Measurements from ENCODE around the gene ASIC3. TPM values are rescaled to one million over a fixed set of nuclear protein-coding genes. Genes with fewer than 3 reads are reported as not detected.
"Not testable (repeated sequence)": the region's sequence is repeated elsewhere in the genome, so short reads cannot be mapped to it uniquely, and the experiment has no call there.

Gene ASIC3
- total RNA-seq, 6 experiments from 2014 or later, result 0.53 to 1.2 (median 1.2) TPM

DNA sequence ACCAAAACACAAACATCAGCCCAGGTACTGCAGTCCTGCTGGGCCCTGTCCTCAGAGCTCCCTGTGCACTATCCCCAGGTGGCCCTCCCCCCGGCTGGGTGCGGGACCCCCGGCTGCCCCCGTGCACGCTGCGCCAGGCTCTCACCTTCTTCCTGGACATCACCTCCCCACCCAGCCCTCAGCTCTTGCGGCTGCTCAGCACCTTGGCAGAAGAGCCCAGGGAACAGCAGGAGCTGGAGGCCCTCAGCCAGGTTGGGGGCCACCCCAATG is 38.4 kb upstream of the ASIC3 start:
- peaks cover 0 to 10% (median 0%) of the 10 kb centered on the region in 4 donors for H3K4me1 ChIP-seq
- no peak for TF ChIP-seq POLR2A (IDR thresholded peaks at IDR 0.05)
- H3K4me3 ChIP-seq, result no peak overlapping the region
- H3K9me3 ChIP-seq, result no peaks in the 10 kb centered on the region
- H3K27ac ChIP-seq, result no peak overlapping the region
- no peak for ATAC-seq
- DNase-seq, result no peak
- H3K36me3 ChIP-seq, result no peaks in the 10 kb centered on the region
- intact Hi-C loops (cut with DNase I), result no loop called here
- peaks cover 0 to 4% of the 10 kb centered on the region in 2 donors for H3K27me3 ChIP-seq
- WGBS (ENCODE audit: insufficient coverage, low coverage, low lambda C conversion rate, missing lambda C conversion rate), result no CpG with 5 or more reads among the region's 7 CpGs

- no peaks in the 10 kb centered on the region for H3K9me3 ChIP-seq
- intact Hi-C loops (cut with DNase I), result no loop called here
- H3K36me3 ChIP-seq, result no peaks in the 10 kb centered on the region
- H3K4me3 ChIP-seq, result no peak overlapping the region
- H3K27me3 ChIP-seq, result peaks cover 0 to 4% of the 10 kb centered on the region in 2 donors
- DNase-seq, result no peak
- H3K27ac ChIP-seq, result no peak overlapping the region
- WGBS (ENCODE audit: insufficient coverage, low coverage, low lambda C conversion rate, missing lambda C conversion rate), result 20% methylated on average over 6 of the region's 18 CpGs
- no peak for TF ChIP-seq POLR2A (IDR thresholded peaks at IDR 0.05)
- no peak for TF ChIP-seq CTCF (IDR thresholded peaks at IDR 0.05)
- peaks cover 0 to 10% (median 0%) of the 10 kb centered on the region in 4 donors for H3K4me1 ChIP-seq
- ATAC-seq, result peak in 2 of 4 donors; percentile 5 to 8
Observed at GRCh38 chr7:151010307-151011096, 37.8 kb upstream of the ASIC3 start.

- TF ChIP-seq CTCF (IDR thresholded peaks at IDR 0.05), result no peak
- no peak for TF ChIP-seq POLR2A (IDR thresholded peaks at IDR 0.05)
- no peak overlapping the region for H3K27ac ChIP-seq
- ATAC-seq, result no peak
- H3K27me3 ChIP-seq, result peaks cover 0 to 4% of the 10 kb centered on the region in 2 donors
- intact Hi-C loops (cut with DNase I), result no loop called here
- H3K4me3 ChIP-seq, result no peak overlapping the region
- H3K4me1 ChIP-seq, result peaks cover 0 to 10% (median 0%) of the 10 kb centered on the region in 4 donors
- no peak for DNase-seq
- no peaks in the 10 kb centered on the region for H3K36me3 ChIP-seq
- H3K9me3 ChIP-seq, result no peaks in the 10 kb centered on the region
- WGBS (ENCODE audit: insufficient coverage, low coverage, low lambda C conversion rate, missing lambda C conversion rate), result no CpG with 5 or more reads among the region's 1 CpG
Observed at GRCh38 chr7:151011097-151011409, 37.3 kb upstream of the ASIC3 start.

GRCh38 chr7:151011616-151012015 is 36.7 kb upstream of the ASIC3 start:
- H3K4me3 ChIP-seq; DNase-seq; H3K36me3 ChIP-seq; H3K27me3 ChIP-seq; H3K27ac ChIP-seq; H3K9me3 ChIP-seq; ATAC-seq; intact Hi-C loops (cut with DNase I); H3K4me1 ChIP-seq: not testable (repeated sequence)
- WGBS (ENCODE audit: insufficient coverage, low coverage, low lambda C conversion rate, missing lambda C conversion rate), result 78% methylated on average over 11 of the region's 12 CpGs

- no peak overlapping the region for H3K4me3 ChIP-seq
- H3K36me3 ChIP-seq, result no peaks in the 10 kb centered on the region
- intact Hi-C loops (cut with DNase I), result no loop called here
- 50% methylated on average over 6 of the region's 6 CpGs for WGBS (ENCODE audit: insufficient coverage, low coverage, low lambda C conversion rate, missing lambda C conversion rate)
- H3K27ac ChIP-seq, result no peak overlapping the region
- ATAC-seq (peak in 1 of 4 donors; percentile 19), DNase-seq (no peak)
- H3K27me3 ChIP-seq, result peaks cover 0 to 4% of the 10 kb centered on the region in 2 donors
- no peaks in the 10 kb centered on the region for H3K9me3 ChIP-seq
- TF ChIP-seq CTCF (IDR thresholded peaks at IDR 0.05), result no peak
- no peak for TF ChIP-seq POLR2A (IDR thresholded peaks at IDR 0.05)
- H3K4me1 ChIP-seq, result peaks cover 0 to 10% (median 0%) of the 10 kb centered on the region in 4 donors
Observed at GRCh38 chr7:151012031-151012692, 36.2 kb upstream of the ASIC3 start.

All from right lobe of liver (tissue), 6 donors.